GM23248 (cell line): Measurements from ENCODE around the gene SMC3. TPM values are rescaled to one million over a fixed set of nuclear protein-coding genes. Genes with fewer than 3 reads are reported as not detected.

ENCODE experiments used
- DNase-seq: peaks from one replicate; pipeline ENCODE4 v3.0.0-alpha.2; 2015
- H2AFZ ChIP-seq: fragments of 200-600 bp; sonication (generic); 2 replicates; pipeline ENCODE4 v1.6.1; 2016; ENCODE audit warnings: antibody characterized with exemption
- H3F3A ChIP-seq: fragments of 200-600 bp; sonication (generic); 2 replicates; pipeline ENCODE4 v1.6.1; 2016; ENCODE audit warnings: mild to moderate bottlenecking, antibody characterized with exemption, mixed run types; ENCODE audit not compliant: insufficient read depth
- H3K27ac ChIP-seq: fragments of 200-600 bp; sonication (generic); 2 replicates; pipeline ENCODE4 v1.5.1; 2016; ENCODE audit warnings: mild to moderate bottlenecking
- H3K27me3 ChIP-seq: fragments of 200-600 bp; sonication (generic); replicated peaks from 2 replicates; pipeline ENCODE4 v1.6.1; 2016; ENCODE audit warnings: mild to moderate bottlenecking; ENCODE audit not compliant: insufficient read depth
- H3K36me3 ChIP-seq: fragments of 200-600 bp; sonication (generic); 2 replicates; pipeline ENCODE4 v1.6.1; 2016; ENCODE audit warnings: low read depth, mild to moderate bottlenecking
- H3K4me1 ChIP-seq: fragments of 200-600 bp; sonication (generic); 2 replicates; pipeline ENCODE4 v1.6.1; 2016; ENCODE audit warnings: mild to moderate bottlenecking; ENCODE audit not compliant: insufficient read depth
- H3K4me2 ChIP-seq: fragments of 200-600 bp; sonication (generic); one replicate; pipeline ENCODE4 v1.6.1; 2016; ENCODE audit warnings: mild to moderate bottlenecking; ENCODE audit not compliant: unreplicated experiment
- H3K4me3 ChIP-seq: fragments of 200-600 bp; sonication (generic); 2 replicates; pipeline ENCODE4 v1.5.1; 2016; ENCODE audit warnings: mild to moderate bottlenecking
- H3K79me2 ChIP-seq: fragments of 200-600 bp; sonication (generic); 2 replicates; pipeline ENCODE4 v1.6.1; 2016; ENCODE audit warnings: mild to moderate bottlenecking; ENCODE audit not compliant: insufficient read depth
- H3K9ac ChIP-seq: fragments of 200-600 bp; sonication (generic); 2 replicates; pipeline ENCODE4 v1.6.1; 2016; ENCODE audit warnings: mild to moderate bottlenecking
- H3K9me2 ChIP-seq: fragments of 200-600 bp; sonication (generic); 2 replicates; pipeline ENCODE4 v1.6.1; 2016; ENCODE audit warnings: mixed run types, mild to moderate bottlenecking, moderate library complexity; ENCODE audit not compliant: insufficient read depth
- H3K9me3 ChIP-seq: fragments of 200-600 bp; sonication (generic); one replicate; pipeline ENCODE4 v1.6.1; 2017; ENCODE audit warnings: low read depth
- H4K20me1 ChIP-seq: fragments of 200-600 bp; sonication (generic); 2 replicates; pipeline ENCODE4 v1.6.0; 2016; ENCODE audit not compliant: insufficient read depth
- EZH2 ChIP-seq: fragments of 200-600 bp; sonication (generic); IDR thresholded peaks from 2 replicates; pipeline ENCODE4 v1.6.1; 2018; ENCODE audit warnings: antibody characterized with exemption, mild to moderate bottlenecking; ENCODE audit not compliant: insufficient read depth, poor library complexity, severe bottlenecking
- EZH2phosphoT487 ChIP-seq: fragments of 200-600 bp; sonication (generic); IDR thresholded peaks from 2 replicates; pipeline ENCODE4 v1.6.1; 2018; ENCODE audit warnings: antibody characterized with exemption, moderate library complexity, mild to moderate bottlenecking, low read depth; ENCODE audit not compliant: insufficient read depth
- WGBS, 2 experiments: methylation state at CpG; one replicate each; pipeline ENCODE4 v1.1.6; 2015 to 2017; ENCODE audit warnings: low lambda C conversion rate in 2 of 2, low coverage in 1 of 2; ENCODE audit errors: missing lambda C conversion rate in 2 of 2; 5-methylcytosine and 5-hydroxymethylcytosine counted together
- in situ Hi-C: fragments of 300-500 bp; cut with MboI; formaldehyde crosslinking; loops from 2 replicates; pipeline ENCODE4 v1.15.0; 2020
- polyA plus RNA-seq: library from polyadenylated mRNA; unstranded; fragments of >200 nt; fragmentation: Nextera tagmentation; extraction: Ambion mirVana; gene quantifications from 2 replicates; pipeline ENCODE4 v1.2.1, GENCODE V29; 2016
- small RNA-seq: library from RNA; depleted of rRNA; stranded (forward); fragments of <200 nt; gene quantifications from one replicate; pipeline ENCODE3, GENCODE V24; 2014; ENCODE audit warnings: low read depth, low replicate concordance
- total RNA-seq: library from RNA; depleted of rRNA; stranded (reverse); fragments of >200 nt; shearing (Covaris generic); gene quantifications from 2 replicates; pipeline ENCODE4 v1.2.3, GENCODE V29; 2014; rRNA removed

The SMC3 gene
- total and polyA plus RNA-seq, 2 experiments from 2014 or later, result 17.8 to 60.5 TPM

DNA sequence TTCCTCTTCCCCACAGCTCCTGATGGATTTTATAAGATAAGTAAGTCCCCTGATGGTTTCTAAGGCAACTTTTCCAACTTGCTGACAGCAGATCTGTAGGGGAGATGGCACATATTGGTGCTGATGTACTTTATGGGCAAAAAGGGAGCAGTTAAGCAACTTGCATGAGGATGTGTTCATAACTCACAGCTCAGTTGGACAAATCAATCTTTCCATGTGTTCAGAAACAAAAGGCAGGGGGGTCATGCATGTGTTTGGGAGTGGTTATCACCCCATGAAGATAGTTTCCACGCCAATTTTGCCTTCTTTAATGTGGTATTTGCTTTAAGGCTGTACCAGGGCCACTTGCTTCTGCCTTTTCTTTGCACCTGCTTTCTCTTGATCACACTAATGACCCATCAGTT, 82.8 kb downstream of the SMC3 start:
- H3K9me2 ChIP-seq, result no peaks in the 10 kb centered on the region
- no peak overlapping the region for H3K4me2 ChIP-seq
- peaks cover 6% of the 10 kb centered on the region; the same call in 1 of the 2 replicates for H3K4me1 ChIP-seq
- no peak overlapping the region for H3K9ac ChIP-seq
- TF ChIP-seq EZH2phosphoT487 (no peak), EZH2 (no peak)
- WGBS, 2 experiments, result 18 to 33% methylated on average over 1 of the region's 1 CpG
- H4K20me1 ChIP-seq, result no peaks in the 10 kb centered on the region
- H3K79me2 ChIP-seq, result no peaks in the 10 kb centered on the region
- in situ Hi-C loops, result no loop called here
- no peaks in the 10 kb centered on the region for H3K36me3 ChIP-seq
- H3F3A ChIP-seq, result peaks cover 17% of the 10 kb centered on the region
- H3K27me3 ChIP-seq, result peaks cover 30% of the 10 kb centered on the region
- no peak overlapping the region for H3K27ac ChIP-seq
- H2AFZ ChIP-seq, result no peak overlapping the region
- no peak overlapping the region for H3K4me3 ChIP-seq
- H3K9me3 ChIP-seq, result no peaks in the 10 kb centered on the region
- no peak for DNase-seq

DNA sequence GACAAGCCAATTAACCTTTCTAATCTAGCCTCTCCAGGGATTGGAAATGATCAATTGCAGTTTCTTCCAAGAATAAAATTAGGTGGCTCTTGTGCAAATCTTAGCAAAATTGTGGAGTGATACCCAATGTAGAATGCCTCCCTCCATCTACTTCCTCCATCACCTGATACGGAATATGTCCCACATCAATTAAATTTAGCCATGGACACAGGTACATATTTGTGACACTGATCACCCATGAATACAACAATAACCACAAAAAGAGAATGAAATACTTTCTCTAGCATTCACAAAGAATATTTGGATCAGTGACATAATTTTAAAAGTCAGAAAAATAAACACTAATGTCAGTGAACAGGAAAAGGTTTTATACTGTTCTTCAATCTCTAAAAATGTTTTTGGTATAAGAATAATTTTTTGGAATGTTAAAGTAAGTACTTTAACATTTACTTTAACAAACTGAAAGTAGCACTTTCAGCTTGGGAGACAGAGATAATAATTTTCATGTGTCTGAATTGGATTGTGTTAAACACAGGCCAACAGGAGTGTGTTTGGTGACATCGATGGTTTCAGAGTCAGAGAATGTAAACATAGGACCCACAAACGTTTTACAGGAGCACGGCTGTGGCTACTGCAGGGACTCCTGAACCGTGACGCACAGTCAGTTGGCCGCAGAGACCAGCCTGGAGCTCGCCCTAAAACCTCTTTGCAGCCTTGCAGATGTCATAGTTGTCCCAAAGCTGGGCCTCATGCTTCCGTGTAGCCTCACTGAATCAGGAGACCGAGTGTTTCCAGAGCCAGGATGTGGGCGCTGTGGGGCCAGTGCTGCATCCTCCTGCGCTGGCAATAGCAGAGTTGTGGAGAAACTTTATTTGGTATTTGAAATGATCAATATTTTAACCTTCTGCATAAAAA, 83.8 kb downstream of the SMC3 start:
- Histone ChIP-seq H3K79me2 (no peaks in the 10 kb centered on the region), H3K27me3 (peaks cover 20% of the 10 kb centered on the region), H3K27ac (peak overlapping the region; percentile 48), H3F3A (peaks cover 17% of the 10 kb centered on the region), H3K9me2 (no peaks in the 10 kb centered on the region), H3K4me1 (peaks cover 6% of the 10 kb centered on the region; the same call in 1 of the 2 replicates), H2AFZ (peak overlapping the region; percentile 25; the same call in 1 of the 2 replicates), H4K20me1 (no peaks in the 10 kb centered on the region), H3K36me3 (no peaks in the 10 kb centered on the region), H3K4me2 (peak overlapping the region; percentile 61), H3K9ac (peak overlapping the region; percentile 43), H3K4me3 (peak overlapping the region; percentile 36), H3K9me3 (no peaks in the 10 kb centered on the region)
- WGBS, 2 experiments, result 41 to 45% methylated on average over 12 of the region's 12 CpGs
- TF ChIP-seq EZH2, result no peak
- no peak for TF ChIP-seq EZH2phosphoT487
- peak; percentile 84 for DNase-seq
- in situ Hi-C loops, result no loop called here

DNA sequence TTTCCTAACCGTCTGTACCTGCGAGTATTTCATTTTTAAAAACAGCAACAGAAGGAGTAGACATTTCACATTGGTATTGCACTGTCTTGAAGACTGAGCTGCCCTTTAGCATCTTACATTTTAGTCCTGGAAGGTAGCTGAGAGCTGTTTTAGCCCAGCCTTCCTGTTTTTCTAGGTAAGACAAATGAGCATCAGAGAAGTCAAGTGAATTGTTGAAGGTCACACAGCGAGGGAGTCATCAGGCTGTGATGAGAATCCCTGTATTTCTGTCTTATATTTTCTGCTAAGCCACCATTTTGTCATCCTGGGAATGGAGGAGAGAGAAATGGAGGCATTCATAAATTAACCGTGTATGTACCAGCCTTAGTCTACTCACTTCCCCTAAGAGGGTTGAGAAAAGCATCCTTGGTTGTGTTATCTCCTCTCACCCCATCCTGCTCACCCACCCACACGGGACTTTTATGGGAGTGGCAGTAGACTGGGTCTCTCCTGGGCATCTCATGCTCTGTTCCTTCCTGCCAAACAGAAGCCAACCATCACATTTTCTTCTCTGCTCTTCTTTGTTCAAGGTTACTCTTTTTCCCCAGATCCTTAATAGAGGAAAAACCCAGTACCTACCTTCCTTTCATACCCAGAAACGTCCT, 85.1 kb downstream of the SMC3 start:
- no peaks in the 10 kb centered on the region for H4K20me1 ChIP-seq
- no peaks in the 10 kb centered on the region for H3K9me3 ChIP-seq
- no peak for DNase-seq
- H3K27me3 ChIP-seq, result peaks cover 7% of the 10 kb centered on the region
- WGBS, 2 experiments, result 84 to 85% methylated on average over 6 of the region's 6 CpGs
- in situ Hi-C loops, result no loop called here
- H3K4me1 ChIP-seq, result peaks cover 6% of the 10 kb centered on the region; the same call in 1 of the 2 replicates
- H3K4me3 ChIP-seq, result no peak overlapping the region
- no peak for TF ChIP-seq EZH2phosphoT487
- no peak for TF ChIP-seq EZH2
- H3K79me2 ChIP-seq, result no peaks in the 10 kb centered on the region
- no peak overlapping the region for H3K9ac ChIP-seq
- peak overlapping the region; percentile 61 for H3K4me2 ChIP-seq
- no peak overlapping the region for H3K27ac ChIP-seq
- H3F3A ChIP-seq, result peaks cover 17% of the 10 kb centered on the region
- no peak overlapping the region for H2AFZ ChIP-seq
- H3K36me3 ChIP-seq, result no peaks in the 10 kb centered on the region
- no peaks in the 10 kb centered on the region for H3K9me2 ChIP-seq

Small RNA genes within 50 kb of the gene (small RNA-seq; reads per million reads assigned to genes)
- not detected for gene RF00019

Other genes starting within 250 kb of the SMC3 start
- gene DUSP5, start 69.8 kb upstream of the SMC3 start, total RNA-seq, result 17.8 and 18.0 TPM in 2 replicates
- 5.8 and 13.3 TPM in 2 replicates for gene DUSP5, start 69.8 kb upstream of the SMC3 start, polyA plus RNA-seq
- gene RBM20, start 76.6 kb downstream of the SMC3 start, total RNA-seq, result 0.13 TPM in 1 of 2 replicates, not detected in the other
- gene RBM20, start 76.6 kb downstream of the SMC3 start, polyA plus RNA-seq, result not detected in 2 replicates